Right lobe of liver (tissue), 4 donors: ENCODE data around the gene ZNF219.

Experiments
- POLR2A ChIP-seq: fragments of 450-650 bp; IDR thresholded peaks from one replicate; pipeline ENCODE4 v1.6.1; 2017; ENCODE audit warnings: antibody characterized with exemption, mild to moderate bottlenecking
- TF ChIP-seq, protein P1 (sequence below), 4 donors: fragments of 200-600 bp in 3 of 4; fragments of 450-650 bp in 1 of 4; IDR thresholded peaks; one replicate each; pipeline versions ENCODE4 v1.5.1 to v1.8.0; 2016 to 2022; ENCODE audit warnings: antibody characterized with exemption in 4 of 4, mild to moderate bottlenecking in 2 of 4
- donor health status: DM: no; HTN: no; CAD: no.
- donor health status: DM: no; HTN: no; CAD: no.
- donor health status: DM: no; HTN: yes; CAD: no.

DNA sequence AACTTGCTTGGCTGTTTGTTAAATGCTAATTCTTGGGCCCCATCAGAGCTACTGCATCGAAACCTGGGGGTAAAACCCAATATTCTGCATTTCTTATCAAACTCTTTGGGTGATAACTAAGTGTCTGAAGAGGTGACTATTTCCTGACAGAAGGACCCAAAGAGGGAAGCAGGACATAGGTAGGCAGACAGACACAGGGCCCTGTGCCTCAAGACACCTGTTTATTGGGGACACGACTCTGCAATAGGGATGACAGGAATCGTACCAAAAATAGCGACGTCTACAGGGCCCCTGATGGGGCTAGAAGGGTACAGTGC, 8.6 kb downstream of the ZNF219 start:
- no peak for TF ChIP-seq POLR2A
- TF ChIP-seq, protein P1, sequence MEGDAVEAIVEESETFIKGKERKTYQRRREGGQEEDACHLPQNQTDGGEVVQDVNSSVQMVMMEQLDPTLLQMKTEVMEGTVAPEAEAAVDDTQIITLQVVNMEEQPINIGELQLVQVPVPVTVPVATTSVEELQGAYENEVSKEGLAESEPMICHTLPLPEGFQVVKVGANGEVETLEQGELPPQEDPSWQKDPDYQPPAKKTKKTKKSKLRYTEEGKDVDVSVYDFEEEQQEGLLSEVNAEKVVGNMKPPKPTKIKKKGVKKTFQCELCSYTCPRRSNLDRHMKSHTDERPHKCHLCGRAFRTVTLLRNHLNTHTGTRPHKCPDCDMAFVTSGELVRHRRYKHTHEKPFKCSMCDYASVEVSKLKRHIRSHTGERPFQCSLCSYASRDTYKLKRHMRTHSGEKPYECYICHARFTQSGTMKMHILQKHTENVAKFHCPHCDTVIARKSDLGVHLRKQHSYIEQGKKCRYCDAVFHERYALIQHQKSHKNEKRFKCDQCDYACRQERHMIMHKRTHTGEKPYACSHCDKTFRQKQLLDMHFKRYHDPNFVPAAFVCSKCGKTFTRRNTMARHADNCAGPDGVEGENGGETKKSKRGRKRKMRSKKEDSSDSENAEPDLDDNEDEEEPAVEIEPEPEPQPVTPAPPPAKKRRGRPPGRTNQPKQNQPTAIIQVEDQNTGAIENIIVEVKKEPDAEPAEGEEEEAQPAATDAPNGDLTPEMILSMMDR (IDR thresholded peaks at IDR 0.05), result no peak
